Hepatocyte (in vitro differentiated cells): ENCODE measurements around the gene AKAP13.

Experiments used
- EZH2 ChIP-seq: fragments of 200-600 bp; sonication (generic); IDR thresholded peaks from 2 replicates; pipeline ENCODE4 v1.6.1; 2016; ENCODE audit warnings: antibody characterized with exemption, mild to moderate bottlenecking, borderline replicate concordance
- EZH2phosphoT487 ChIP-seq: fragments of 200-600 bp; sonication (generic); IDR thresholded peaks from one replicate; pipeline ENCODE4 v1.6.1; 2018; ENCODE audit warnings: antibody characterized with exemption, mild to moderate bottlenecking, low read depth, moderate library complexity; ENCODE audit not compliant: unreplicated experiment, severe bottlenecking
- TF ChIP-seq, protein P1 (sequence below): fragments of 200-600 bp; sonication (generic); IDR thresholded peaks from 2 replicates; pipeline ENCODE4 v1.5.1; 2016; ENCODE audit warnings: antibody characterized with exemption, mild to moderate bottlenecking; ENCODE audit not compliant: poor library complexity

GRCh38 chr15:85477061-85477460, 96.7 kb downstream of the AKAP13 start:
- TF ChIP-seq, protein P1, sequence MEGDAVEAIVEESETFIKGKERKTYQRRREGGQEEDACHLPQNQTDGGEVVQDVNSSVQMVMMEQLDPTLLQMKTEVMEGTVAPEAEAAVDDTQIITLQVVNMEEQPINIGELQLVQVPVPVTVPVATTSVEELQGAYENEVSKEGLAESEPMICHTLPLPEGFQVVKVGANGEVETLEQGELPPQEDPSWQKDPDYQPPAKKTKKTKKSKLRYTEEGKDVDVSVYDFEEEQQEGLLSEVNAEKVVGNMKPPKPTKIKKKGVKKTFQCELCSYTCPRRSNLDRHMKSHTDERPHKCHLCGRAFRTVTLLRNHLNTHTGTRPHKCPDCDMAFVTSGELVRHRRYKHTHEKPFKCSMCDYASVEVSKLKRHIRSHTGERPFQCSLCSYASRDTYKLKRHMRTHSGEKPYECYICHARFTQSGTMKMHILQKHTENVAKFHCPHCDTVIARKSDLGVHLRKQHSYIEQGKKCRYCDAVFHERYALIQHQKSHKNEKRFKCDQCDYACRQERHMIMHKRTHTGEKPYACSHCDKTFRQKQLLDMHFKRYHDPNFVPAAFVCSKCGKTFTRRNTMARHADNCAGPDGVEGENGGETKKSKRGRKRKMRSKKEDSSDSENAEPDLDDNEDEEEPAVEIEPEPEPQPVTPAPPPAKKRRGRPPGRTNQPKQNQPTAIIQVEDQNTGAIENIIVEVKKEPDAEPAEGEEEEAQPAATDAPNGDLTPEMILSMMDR, result no peak
- TF ChIP-seq EZH2, result no peak
- no peak for TF ChIP-seq EZH2phosphoT487
